PC-3 (cell line): ENCODE results near the gene DNAH14. TPM values are rescaled to one million over a fixed set of nuclear protein-coding genes. Genes with fewer than 3 reads are reported as not detected.

Experiments
- ATAC-seq: fragments of 200-7000 bp; cut with Tn5 transposase; 2 replicates; pipeline ENCODE4 v1.9.1; 2020; ENCODE audit warnings: mild to moderate bottlenecking, moderate library complexity
- BruUV-seq: library from RNA; stranded (reverse); fragments of 400-500 nt; replicated peaks from 2 replicates; lab custom pipeline; 2021; lab: Mats Ljungman, UMichigan
- CTCF ChIA-PET: fragments of 300-600 bp; sonication (Branson Sonifier 250); formaldehyde crosslinking; loops from one replicate; lab custom pipeline; 2022; ENCODE audit warnings: antibody characterized with exemption; lab: Charles Lee
- POLR2A ChIA-PET: fragments of 300-600 bp; sonication (Branson Sonifier 250); formaldehyde crosslinking; loops from one replicate; lab custom pipeline; 2022; ENCODE audit warnings: antibody characterized with exemption; ENCODE audit not compliant: unreplicated experiment; lab: Charles Lee
- DNase-seq: peaks from one replicate; pipeline ENCODE4 v3.0.0-alpha.2; 2015
- H2AFZ ChIP-seq: fragments of 300-600 bp; sonication (generic); 2 replicates; pipeline ENCODE4 v1.6.0; 2016; ENCODE audit warnings: antibody characterized with exemption, low read length
- H3F3A ChIP-seq: fragments of 300-600 bp; sonication (generic); one replicate; pipeline ENCODE4 v1.6.0; 2017; ENCODE audit warnings: antibody characterized with exemption, low read length, control low read depth, mild to moderate bottlenecking; ENCODE audit not compliant: unreplicated experiment
- H3K27ac ChIP-seq: fragments of 300-600 bp; sonication (generic); 2 replicates; pipeline ENCODE4 v1.5.1; 2016; ENCODE audit warnings: mild to moderate bottlenecking, low read length
- H3K27me3 ChIP-seq: fragments of 300-600 bp; sonication (generic); 2 replicates; pipeline ENCODE4 v1.6.1; 2016; ENCODE audit warnings: low read length, mixed read lengths
- H3K36me3 ChIP-seq: fragments of 300-600 bp; sonication (generic); 2 replicates; pipeline ENCODE4 v1.6.1; 2016; ENCODE audit warnings: low read depth, mixed run types, low read length, mixed read lengths
- H3K4me1 ChIP-seq: fragments of 300-600 bp; sonication (generic); 2 replicates; pipeline ENCODE4 v1.5.1; 2016; ENCODE audit warnings: low read length; ENCODE audit not compliant: insufficient read depth
- H3K4me2 ChIP-seq: fragments of 300-600 bp; sonication (generic); 2 replicates; pipeline ENCODE4 v1.6.0; 2016; ENCODE audit warnings: low read length
- H3K4me3 ChIP-seq: fragments of 300-600 bp; sonication (generic); 2 replicates; pipeline ENCODE4 v1.5.1; 2016; ENCODE audit warnings: mild to moderate bottlenecking, low read length, mixed read lengths
- H3K79me2 ChIP-seq: fragments of 300-600 bp; sonication (generic); 2 replicates; pipeline ENCODE4 v1.6.1; 2017; ENCODE audit warnings: low read length, mixed read lengths
- H3K9ac ChIP-seq: fragments of 300-600 bp; sonication (generic); 2 replicates; pipeline ENCODE4 v1.6.0; 2016; ENCODE audit warnings: mild to moderate bottlenecking, low read length
- H3K9me2 ChIP-seq: fragments of 300-600 bp; sonication (generic); replicated peaks from 2 replicates; pipeline ENCODE4 v1.6.1; 2016; ENCODE audit warnings: mixed run types, low read length, mixed read lengths
- H3K9me3 ChIP-seq: fragments of 300-600 bp; sonication (generic); 2 replicates; pipeline ENCODE4 v1.6.1; 2016; ENCODE audit warnings: low read length, mixed read lengths
- H4K20me1 ChIP-seq: fragments of 300-600 bp; sonication (generic); 2 replicates; pipeline ENCODE4 v1.6.1; 2016; ENCODE audit warnings: low read length, mixed read lengths
- CTCF ChIP-seq: fragments of 300-600 bp; sonication (generic); conservative IDR thresholded peaks from 2 replicates; pipeline ENCODE4 v1.5.1; 2017; ENCODE audit warnings: antibody characterized with exemption, low read depth, mild to moderate bottlenecking, low read length
- EZH2 ChIP-seq: fragments of 300-600 bp; sonication (generic); IDR thresholded peaks from one replicate; pipeline ENCODE4 v1.6.1; 2017; ENCODE audit warnings: antibody characterized with exemption, mild to moderate bottlenecking, low read length; ENCODE audit not compliant: unreplicated experiment
- EZH2phosphoT487 ChIP-seq: fragments of 300-600 bp; sonication (generic); IDR thresholded peaks from 2 replicates; pipeline ENCODE4 v1.6.1; 2018; ENCODE audit warnings: mild to moderate bottlenecking, antibody characterized with exemption, low read length, borderline replicate concordance
- intact Hi-C: fragments of 100-400 bp; cut with micrococcal nuclease; formaldehyde crosslinking; loops from 2 replicates; pipeline ENCODE4 v1.9.0; 2023
- total RNA-seq: library from RNA; depleted of rRNA; stranded (reverse); fragments of >200 nt; gene quantifications from 2 replicates; pipeline ENCODE4 v1.2.3, GENCODE V29; 2014

DNAH14 gene
- total RNA-seq, 1 experiment from 2014 or later: 42.8 TPM

DNA sequence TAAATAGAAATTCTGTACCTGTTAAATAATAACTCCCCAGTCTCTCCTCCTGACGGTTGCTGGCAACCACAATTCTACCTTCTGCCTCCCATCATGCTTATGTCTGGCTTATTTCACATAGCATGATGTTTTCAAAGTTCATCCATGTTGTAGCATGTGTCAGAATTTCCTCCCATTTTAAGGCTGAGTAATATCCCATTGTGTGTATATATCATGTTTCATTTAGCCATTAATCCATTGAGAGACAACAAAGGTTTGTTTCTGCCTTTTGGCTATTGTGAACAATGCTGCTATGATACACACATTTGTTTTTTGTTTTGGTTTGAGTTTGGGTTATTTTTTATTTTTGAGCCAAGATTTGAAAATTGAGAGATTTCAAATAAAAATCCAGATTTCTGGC is 426.4 kb downstream of the DNAH14 start:
- no peak overlapping the region for H3K27ac ChIP-seq
- ATAC-seq (no peak), DNase-seq (no peak)
- ChIA-PET POLR2A (no interaction called here), CTCF (no interaction called here)
- no peak overlapping the region for H3K9ac ChIP-seq
- H4K20me1 ChIP-seq: no peaks in the 10 kb centered on the region
- no peak overlapping the region for H3K4me2 ChIP-seq
- intact Hi-C loops: no loop called here
- H2AFZ ChIP-seq: no peak overlapping the region
- H3F3A ChIP-seq: no peaks in the 10 kb centered on the region
- no peaks in the 10 kb centered on the region for H3K36me3 ChIP-seq
- H3K27me3 ChIP-seq: no peaks in the 10 kb centered on the region
- H3K9me2 ChIP-seq: no peaks in the 10 kb centered on the region
- H3K4me3 ChIP-seq: no peak overlapping the region
- peaks cover 4% of the 10 kb centered on the region for H3K4me1 ChIP-seq
- no peaks in the 10 kb centered on the region for H3K9me3 ChIP-seq
- no TSS peak for BruUV-seq
- H3K79me2 ChIP-seq: no peaks in the 10 kb centered on the region
- TF ChIP-seq EZH2phosphoT487: no peak
- no peak for TF ChIP-seq EZH2

GRCh38 chr1:225360119-225360518 is 430.6 kb downstream of the DNAH14 start:
- H3K4me1 ChIP-seq: peaks cover 15% of the 10 kb centered on the region
- no peaks in the 10 kb centered on the region for H3F3A ChIP-seq
- no peak overlapping the region for H2AFZ ChIP-seq
- no peaks in the 10 kb centered on the region for H4K20me1 ChIP-seq
- H3K27ac ChIP-seq: no peak overlapping the region
- H3K4me3 ChIP-seq: no peak overlapping the region
- H3K36me3 ChIP-seq: no peaks in the 10 kb centered on the region
- BruUV-seq: no TSS peak
- ATAC-seq (no peak), DNase-seq (no peak)
- H3K9me3 ChIP-seq: no peaks in the 10 kb centered on the region
- intact Hi-C loops: loop anchor here (2.0 kb wide), 1 partner anchor 67 kb away; no protein-coding TSS in a partner anchor
- POLR2A ChIA-PET: no interaction called here
- no peak overlapping the region for H3K9ac ChIP-seq
- CTCF ChIA-PET: no interaction called here
- TF ChIP-seq EZH2phosphoT487: no peak
- no peak for TF ChIP-seq CTCF
- TF ChIP-seq EZH2: no peak
- H3K27me3 ChIP-seq: no peaks in the 10 kb centered on the region
- no peaks in the 10 kb centered on the region for H3K9me2 ChIP-seq
- H3K79me2 ChIP-seq: no peaks in the 10 kb centered on the region
- H3K4me2 ChIP-seq: no peak overlapping the region

DNA sequence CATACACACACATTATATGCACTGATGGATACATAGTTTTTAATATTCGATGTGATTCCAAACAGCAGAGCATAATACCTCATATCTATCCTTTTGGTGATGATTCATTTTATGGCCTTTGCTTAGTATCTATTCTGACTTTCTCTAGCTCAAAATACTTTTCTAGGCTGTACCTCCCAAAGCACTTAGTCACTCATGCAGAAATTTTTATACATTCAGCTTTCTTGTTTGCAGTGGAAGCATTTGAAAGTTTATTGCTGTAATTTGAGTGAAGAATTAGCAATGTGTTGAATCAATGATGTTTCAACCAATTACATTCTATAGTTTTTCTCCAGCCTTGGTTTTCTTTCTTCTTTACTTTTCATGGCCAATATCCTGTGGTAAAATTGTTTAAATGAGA is 431.7 kb downstream of the DNAH14 start:
- no peaks in the 10 kb centered on the region for H3F3A ChIP-seq
- DNase-seq: peak; percentile 74
- H3K4me1 ChIP-seq: peaks cover 15% of the 10 kb centered on the region
- H3K9me3 ChIP-seq: no peaks in the 10 kb centered on the region
- H3K4me3 ChIP-seq: no peak overlapping the region
- no peak for TF ChIP-seq CTCF
- TF ChIP-seq EZH2phosphoT487: no peak
- TF ChIP-seq EZH2: no peak
- CTCF ChIA-PET: interaction anchor here (0.6 to 0.9 kb wide), 2 partner anchors 42 to 43 kb away, joined by 3 to 4 read pairs; no protein-coding TSS in a partner anchor
- no peaks in the 10 kb centered on the region for H3K9me2 ChIP-seq
- no TSS peak for BruUV-seq
- no peak overlapping the region for H2AFZ ChIP-seq
- ATAC-seq: peak; percentile 96
- POLR2A ChIA-PET: interaction anchor here (0.7 kb wide), 1 partner anchor 510 kb away, joined by 3 read pairs; no protein-coding TSS in a partner anchor
- intact Hi-C loops: loop anchor here (1.0 to 2.0 kb wide), 2 partner anchors 42 to 66 kb away; no protein-coding TSS in a partner anchor
- H3K79me2 ChIP-seq: no peaks in the 10 kb centered on the region
- no peaks in the 10 kb centered on the region for H4K20me1 ChIP-seq
- no peaks in the 10 kb centered on the region for H3K27me3 ChIP-seq
- no peak overlapping the region for H3K9ac ChIP-seq
- peak overlapping the region; percentile 43; the same call in 1 of the 2 replicates for H3K27ac ChIP-seq
- no peaks in the 10 kb centered on the region for H3K36me3 ChIP-seq
- peak overlapping the region; percentile 27 for H3K4me2 ChIP-seq
